HepG2 (cell line): ENCODE results near the gene ADSS1. TPM values are rescaled to one million over a fixed set of nuclear protein-coding genes. Genes with fewer than 3 reads are reported as not detected.

Experiments
- ATAC-seq: fragments of 200-7000 bp; cut with Tn5 transposase; 3 replicates; pipeline ENCODE4 v1.9.1; 2020; ENCODE audit warnings: mild to moderate bottlenecking, moderate library complexity
- BruUV-seq: library from RNA; stranded (reverse); fragments of 400-500 nt; replicated peaks from 2 replicates; lab custom pipeline; 2021; lab: Mats Ljungman, UMichigan
- CTCF ChIA-PET: fragments of 300-600 bp; formaldehyde crosslinking; extraction: SDS; loops from one replicate; lab custom pipeline; 2021; ENCODE audit warnings: low total read pairs, inconsistent platforms, low intra/inter-chr PET ratio; lab: Yijun Ruan, JAX
- POLR2A ChIA-PET: fragments of 350-600 bp; sonication (Branson Sonifier 250); formaldehyde crosslinking; loops from one replicate; lab custom pipeline; 2020; ENCODE audit warnings: antibody characterized with exemption, inconsistent platforms; lab: Yijun Ruan, JAX
- DNase-seq: peaks from one replicate; pipeline ENCODE4 v3.0.0-alpha.2; 2015; ENCODE audit warnings: low spot score
- FAIRE-seq: peaks from 3 replicates; lab custom pipeline; 2011; peaks lifted over from hg19 to GRCh38; lab: Jason Lieb, UNC
- H2AFZ ChIP-seq: one replicate; pipeline ENCODE4 v1.6.1; 2011; ENCODE audit warnings: low read length, inconsistent platforms
- H3K27ac ChIP-seq: fragments of 300-600 bp; 3 replicates; pipeline ENCODE4 v1.8.0; 2011; ENCODE audit warnings: mixed run types, mild to moderate bottlenecking, mixed read lengths, low read length, inconsistent platforms; ENCODE audit not compliant: insufficient read depth; ENCODE audit errors: extremely low read length
- H3K27me3 ChIP-seq, 2 experiments: fragments of 200-600 bp in 1 of 2; 2 replicates in 1 of 2; 3 replicates in 1 of 2; pipeline versions ENCODE4 v1.6.0 to v1.8.0; 2011; ENCODE audit warnings: low read length in 2 of 2, mild to moderate bottlenecking in 2 of 2, moderate library complexity in 2 of 2, inconsistent platforms in 1 of 2; ENCODE audit not compliant: insufficient read depth in 2 of 2, control insufficient read depth in 1 of 2
- H3K36me3 ChIP-seq, 2 experiments: fragments of 200-600 bp in 1 of 2; replicated peaks in 1 of 2; 2 replicates in 1 of 2; 3 replicates in 1 of 2; pipeline versions ENCODE4 v1.5.1 to v1.8.0; 2011; ENCODE audit warnings: low read length in 2 of 2, inconsistent platforms in 1 of 2; ENCODE audit not compliant: insufficient read depth in 2 of 2, control insufficient read depth in 1 of 2
- H3K4me1 ChIP-seq: 2 replicates; pipeline ENCODE4 v1.5.1; 2012; ENCODE audit warnings: low read length, inconsistent platforms; ENCODE audit not compliant: insufficient read depth
- H3K4me2 ChIP-seq: 2 replicates; pipeline ENCODE4 v1.6.0; 2011; ENCODE audit warnings: low read depth, low read length, inconsistent platforms
- H3K4me3 ChIP-seq, 3 experiments: fragments of 200-600 bp in 1 of 3; sonication (generic), shearing (Covaris generic) in 1 of 3; replicated peaks in 1 of 3; 2 replicates each; pipeline ENCODE4 v1.5.1; 2011 to 2016; ENCODE audit warnings: low read length in 3 of 3, inconsistent platforms in 2 of 3, low read depth in 2 of 3, mild to moderate bottlenecking in 2 of 3, control low read depth in 1 of 3, mixed read lengths in 1 of 3; ENCODE audit not compliant: insufficient read depth in 1 of 3
- H3K79me2 ChIP-seq: one replicate; pipeline ENCODE4 v1.6.1; 2011; ENCODE audit warnings: low read length, inconsistent platforms; ENCODE audit not compliant: insufficient read depth
- H3K9ac ChIP-seq: 2 replicates; pipeline ENCODE4 v1.6.0; 2011; ENCODE audit warnings: mild to moderate bottlenecking, low read depth, low read length, inconsistent platforms; ENCODE audit not compliant: insufficient read depth
- H3K9me3 ChIP-seq: 2 replicates; pipeline ENCODE4 v1.5.1; 2012; ENCODE audit warnings: mild to moderate bottlenecking, low read length
- H4K20me1 ChIP-seq: 2 replicates; pipeline ENCODE4 v1.6.0; 2011; ENCODE audit warnings: inconsistent platforms, mild to moderate bottlenecking, low read length, moderate library complexity; ENCODE audit not compliant: insufficient read depth
- AKAP8 ChIP-seq: sonication (generic); formaldehyde crosslinking; IDR thresholded peaks from 2 replicates; pipeline ENCODE4 v1.5.1; 2020; ENCODE audit warnings: mild to moderate bottlenecking, missing genetic modification reagents
- CSRNP1 ChIP-seq: sonication (generic); formaldehyde crosslinking; IDR thresholded peaks from 2 replicates; pipeline ENCODE4 v1.8.1; 2023; ENCODE audit warnings: mild to moderate bottlenecking, missing genetic modification reagents
- PAF1 ChIP-seq: IDR thresholded peaks from 2 replicates; pipeline ENCODE4 v1.6.1; 2016; ENCODE audit warnings: missing genetic modification reagents, missing compliant biosample characterization
- SP1 ChIP-seq, 2 experiments: fragments of 450-650 bp in 1 of 2; sonication (generic) in 1 of 2; formaldehyde crosslinking in 1 of 2; IDR thresholded peaks; 2 replicates each; pipeline versions ENCODE4 v1.4.0 to v1.6.1; 2016 to 2020; ENCODE audit warnings: missing genetic modification reagents in 1 of 2
- ZKSCAN5 ChIP-seq: sonication (generic); formaldehyde crosslinking; IDR thresholded peaks from 2 replicates; pipeline ENCODE4 v1.5.1; 2020; ENCODE audit warnings: mild to moderate bottlenecking, missing genetic modification reagents
- ZMYM2 ChIP-seq: sonication (generic); formaldehyde crosslinking; IDR thresholded peaks from 2 replicates; pipeline ENCODE4 v1.8.0; 2022; ENCODE audit warnings: mild to moderate bottlenecking, missing genetic modification reagents
- ZNF263 ChIP-seq: sonication (generic); formaldehyde crosslinking; IDR thresholded peaks from 2 replicates; pipeline ENCODE4 v1.4.0; 2020; ENCODE audit warnings: missing genetic modification reagents
- ZNF615 ChIP-seq: sonication (generic); formaldehyde crosslinking; IDR thresholded peaks from 2 replicates; pipeline ENCODE4 v1.5.0; 2020; ENCODE audit warnings: mild to moderate bottlenecking, missing genetic modification reagents, borderline replicate concordance
- WGBS: methylation state at CpG from one replicate; pipeline ENCODE4 v1.1.6; 2017; ENCODE audit warnings: low lambda C conversion rate; 5-methylcytosine and 5-hydroxymethylcytosine counted together
- in situ Hi-C: cut with HindIII; loops from 2 replicates; pipeline ENCODE4 v1.10.0; 2017; ENCODE audit warnings: low pct_unique_long_range_greater_than_20kb; ENCODE audit not compliant: extremely low pct_ligation_motif_present
- intact Hi-C: fragments of 100-400 bp; cut with micrococcal nuclease; formaldehyde crosslinking; loops from one replicate; pipeline ENCODE4 v1.10.0; 2022; ENCODE audit not compliant: unreplicated experiment
- polyA plus RNA-seq, 8 experiments: library from polyadenylated mRNA; depleted of rRNA in 3 of 8; stranded (reverse) in 7 of 8; unstranded in 1 of 8; fragments of >200 nt; fragmentation: Illumina TruSeq in 4 of 8; extraction: Trizol in 4 of 8; gene quantifications; 2 replicates each; pipeline versions ENCODE4 v1.2.1 to v1.2.3, GENCODE V29; 2011 to 2016; ENCODE audit warnings: low read depth in 4 of 8, missing spikeins in 1 of 8, mixed read lengths in 1 of 8; ENCODE audit not compliant: insufficient read depth in 1 of 8
- total RNA-seq, 5 experiments: library from RNA; depleted of rRNA; stranded (reverse); fragments of >200 nt; fragmentation: Illumina TruSeq; extraction: Trizol; gene quantifications; 2 replicates each; pipeline ENCODE4 v1.2.3, GENCODE V29; 2016; ENCODE audit warnings: low read depth in 1 of 5
- TF ChIP-seq, protein P1 (sequence below): sonication (generic); formaldehyde crosslinking; IDR thresholded peaks from 2 replicates; pipeline ENCODE4 v1.4.0; 2020; ENCODE audit warnings: missing genetic modification reagents, borderline replicate concordance
- TF ChIP-seq, protein P2 (sequence below): sonication (generic); formaldehyde crosslinking; IDR thresholded peaks from 2 replicates; pipeline ENCODE4 v1.5.0; 2020; ENCODE audit warnings: mild to moderate bottlenecking, missing genetic modification reagents, moderate library complexity

ADSS1 gene
- total and polyA plus RNA-seq, 2 of the 13 experiments (the other 11 are each of a cell fraction or from before 2014, with no cell fraction given), result 1.0 to 36.7 TPM

- 100% methylated on average over 3 of the region's 5 CpGs for WGBS
- Histone ChIP-seq H2AFZ (no peak overlapping the region), H3K9ac (no peak overlapping the region), H3K79me2 (peaks cover 21% of the 10 kb centered on the region), H3K27me3 (no peaks in the 10 kb centered on the region; a peak in 1 of 5 replicates), H3K4me1 (peaks cover 25% of the 10 kb centered on the region), H4K20me1 (no peaks in the 10 kb centered on the region), H3K27ac (no peak overlapping the region), H3K36me3 (peaks cover 19 to 35% of the 10 kb centered on the region in 2 experiments; a peak in 4 of 5 replicates), H3K4me2 (no peak overlapping the region), H3K9me3 (peaks cover 8% of the 10 kb centered on the region), H3K4me3 (no peak overlapping the region)
- FAIRE-seq, result no peak
- no peak for ATAC-seq
- ChIA-PET POLR2A (interaction anchor here (0.6 to 3.3 kb wide), 3 partner anchors 17 to 94 kb away, joined by 3 to 32 read pairs (median 3); partner anchors contain the start of genes CEP170B and SIVA1), CTCF (no interaction called here)
- in situ Hi-C loops, result no loop called here
- DNase-seq, result no peak
- no TSS peak for BruUV-seq
- intact Hi-C loops, result no loop called here
- TF ChIP-seq ZNF615 (CRISPR knock-in tag) (peak; percentile 23; the same call in 1 of the 2 replicates), CSRNP1 (CRISPR knock-in tag) (no peak), ZKSCAN5 (CRISPR knock-in tag) (peak; percentile 41; the same call in 1 of the 2 replicates), PAF1 (CRISPR knock-in tag) (0 out of 2 replicates have a peak, but pooled peaks have one; percentile 38), SP1 (IDR thresholded peaks at IDR 0.05) (no peak), SP1 (CRISPR knock-in tag; IDR thresholded peaks at IDR 0.05) (0 out of 2 replicates have a peak, but pooled peaks have one; percentile 26), ZMYM2 (CRISPR knock-in tag) (0 out of 2 replicates have a peak, but pooled peaks have one; percentile 39), AKAP8 (CRISPR knock-in tag) (peak; percentile 72; the same call in 1 of the 2 replicates), ZNF263 (peak; percentile 53; the same call in 1 of the 2 replicates)
- TF ChIP-seq, protein P1, sequence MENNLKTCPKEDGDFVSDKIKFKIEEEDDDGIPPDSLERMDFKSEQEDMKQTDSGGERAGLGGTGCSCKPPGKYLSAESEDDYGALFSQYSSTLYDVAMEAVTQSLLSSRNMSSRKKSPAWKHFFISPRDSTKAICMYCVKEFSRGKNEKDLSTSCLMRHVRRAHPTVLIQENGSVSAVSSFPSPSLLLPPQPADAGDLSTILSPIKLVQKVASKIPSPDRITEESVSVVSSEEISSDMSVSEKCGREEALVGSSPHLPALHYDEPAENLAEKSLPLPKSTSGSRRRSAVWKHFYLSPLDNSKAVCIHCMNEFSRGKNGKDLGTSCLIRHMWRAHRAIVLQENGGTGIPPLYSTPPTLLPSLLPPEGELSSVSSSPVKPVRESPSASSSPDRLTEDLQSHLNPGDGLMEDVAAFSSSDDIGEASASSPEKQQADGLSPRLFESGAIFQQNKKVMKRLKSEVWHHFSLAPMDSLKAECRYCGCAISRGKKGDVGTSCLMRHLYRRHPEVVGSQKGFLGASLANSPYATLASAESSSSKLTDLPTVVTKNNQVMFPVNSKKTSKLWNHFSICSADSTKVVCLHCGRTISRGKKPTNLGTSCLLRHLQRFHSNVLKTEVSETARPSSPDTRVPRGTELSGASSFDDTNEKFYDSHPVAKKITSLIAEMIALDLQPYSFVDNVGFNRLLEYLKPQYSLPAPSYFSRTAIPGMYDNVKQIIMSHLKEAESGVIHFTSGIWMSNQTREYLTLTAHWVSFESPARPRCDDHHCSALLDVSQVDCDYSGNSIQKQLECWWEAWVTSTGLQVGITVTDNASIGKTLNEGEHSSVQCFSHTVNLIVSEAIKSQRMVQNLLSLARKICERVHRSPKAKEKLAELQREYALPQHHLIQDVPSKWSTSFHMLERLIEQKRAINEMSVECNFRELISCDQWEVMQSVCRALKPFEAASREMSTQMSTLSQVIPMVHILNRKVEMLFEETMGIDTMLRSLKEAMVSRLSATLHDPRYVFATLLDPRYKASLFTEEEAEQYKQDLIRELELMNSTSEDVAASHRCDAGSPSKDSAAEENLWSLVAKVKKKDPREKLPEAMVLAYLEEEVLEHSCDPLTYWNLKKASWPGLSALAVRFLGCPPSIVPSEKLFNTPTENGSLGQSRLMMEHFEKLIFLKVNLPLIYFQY (CRISPR knock-in tag), result no peak
- TF ChIP-seq, protein P2, sequence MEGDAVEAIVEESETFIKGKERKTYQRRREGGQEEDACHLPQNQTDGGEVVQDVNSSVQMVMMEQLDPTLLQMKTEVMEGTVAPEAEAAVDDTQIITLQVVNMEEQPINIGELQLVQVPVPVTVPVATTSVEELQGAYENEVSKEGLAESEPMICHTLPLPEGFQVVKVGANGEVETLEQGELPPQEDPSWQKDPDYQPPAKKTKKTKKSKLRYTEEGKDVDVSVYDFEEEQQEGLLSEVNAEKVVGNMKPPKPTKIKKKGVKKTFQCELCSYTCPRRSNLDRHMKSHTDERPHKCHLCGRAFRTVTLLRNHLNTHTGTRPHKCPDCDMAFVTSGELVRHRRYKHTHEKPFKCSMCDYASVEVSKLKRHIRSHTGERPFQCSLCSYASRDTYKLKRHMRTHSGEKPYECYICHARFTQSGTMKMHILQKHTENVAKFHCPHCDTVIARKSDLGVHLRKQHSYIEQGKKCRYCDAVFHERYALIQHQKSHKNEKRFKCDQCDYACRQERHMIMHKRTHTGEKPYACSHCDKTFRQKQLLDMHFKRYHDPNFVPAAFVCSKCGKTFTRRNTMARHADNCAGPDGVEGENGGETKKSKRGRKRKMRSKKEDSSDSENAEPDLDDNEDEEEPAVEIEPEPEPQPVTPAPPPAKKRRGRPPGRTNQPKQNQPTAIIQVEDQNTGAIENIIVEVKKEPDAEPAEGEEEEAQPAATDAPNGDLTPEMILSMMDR (CRISPR knock-in tag), result peak; percentile 53
Observed at GRCh38 chr14:104770851-104771272, 46.8 kb downstream of the ADSS1 start.
